Measurements from ENCODE around the gene CSGALNACT2. TPM values are rescaled to one million over a fixed set of nuclear protein-coding genes. Genes with fewer than 3 reads are reported as not detected.
"Not testable (repeated sequence)": the region's sequence is repeated elsewhere in the genome, so short reads cannot be mapped to it uniquely, and the experiment has no call there.

The CSGALNACT2 gene
- total and polyA plus RNA-seq, 2 donors from 2014 or later, result 4.8 to 20.0 TPM

DNA sequence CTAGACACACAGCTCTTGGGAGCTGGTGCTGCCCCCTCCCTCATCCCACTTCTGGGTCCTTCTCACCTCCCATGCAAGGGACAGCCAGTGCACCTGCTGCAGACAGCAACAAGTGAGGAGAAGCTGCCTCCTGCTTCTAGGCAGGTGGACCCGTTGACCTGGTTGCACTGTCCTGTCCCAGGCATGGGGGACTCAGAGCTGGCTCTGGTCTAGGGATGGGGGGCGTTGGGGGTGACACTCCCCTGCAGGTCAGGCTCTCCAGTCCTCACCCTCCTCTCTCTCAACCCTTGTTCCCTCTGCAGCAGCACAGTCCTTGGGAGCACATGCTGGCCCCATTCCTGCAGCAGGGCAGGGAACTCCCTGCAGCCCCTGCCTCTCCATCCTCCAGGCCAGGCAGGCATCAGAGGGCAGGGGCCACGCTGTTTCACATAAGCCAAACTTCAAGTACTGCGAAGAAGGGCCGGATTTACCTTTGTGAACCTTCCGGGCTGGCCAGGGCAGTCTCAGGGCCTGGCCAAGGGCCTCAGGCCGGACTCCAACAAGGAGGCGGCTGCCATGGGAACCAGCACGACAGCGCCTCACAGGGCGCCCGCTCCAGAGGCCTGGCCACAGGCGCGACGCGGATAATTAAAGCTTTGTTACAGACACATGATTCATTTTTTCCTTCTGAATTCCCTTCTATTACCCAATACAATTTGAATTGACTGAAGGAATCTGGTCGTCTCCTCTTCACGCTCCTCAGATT, 80.1 kb downstream of the CSGALNACT2 start:
- Histone ChIP-seq H3K36me3 (ENCODE audit: control insufficient read depth in 2 of 3, insufficient read depth in 3 of 3, low read length in 3 of 3) (no peaks in the 10 kb centered on the region), H3K4me1 (ENCODE audit: control insufficient read depth in 2 of 3, insufficient read depth in 2 of 3, low read depth in 1 of 3, low read length in 3 of 3) (no peaks in the 10 kb centered on the region), H3K9ac (ENCODE audit: low read length in 3 of 3) (no peak overlapping the region), H3K27me3 (ENCODE audit: control insufficient read depth, insufficient read depth, low read length) (no peaks in the 10 kb centered on the region), H3K9me3 (ENCODE audit: control insufficient read depth in 2 of 3, insufficient read depth in 1 of 3, low read length in 3 of 3) (no peaks in the 10 kb centered on the region), H3K4me3 (ENCODE audit: low read length in 3 of 3) (no peak overlapping the region), H3K27ac (ENCODE audit: low read depth in 2 of 2, low read length in 2 of 2) (no peak overlapping the region)
- TF ChIP-seq, protein P1, sequence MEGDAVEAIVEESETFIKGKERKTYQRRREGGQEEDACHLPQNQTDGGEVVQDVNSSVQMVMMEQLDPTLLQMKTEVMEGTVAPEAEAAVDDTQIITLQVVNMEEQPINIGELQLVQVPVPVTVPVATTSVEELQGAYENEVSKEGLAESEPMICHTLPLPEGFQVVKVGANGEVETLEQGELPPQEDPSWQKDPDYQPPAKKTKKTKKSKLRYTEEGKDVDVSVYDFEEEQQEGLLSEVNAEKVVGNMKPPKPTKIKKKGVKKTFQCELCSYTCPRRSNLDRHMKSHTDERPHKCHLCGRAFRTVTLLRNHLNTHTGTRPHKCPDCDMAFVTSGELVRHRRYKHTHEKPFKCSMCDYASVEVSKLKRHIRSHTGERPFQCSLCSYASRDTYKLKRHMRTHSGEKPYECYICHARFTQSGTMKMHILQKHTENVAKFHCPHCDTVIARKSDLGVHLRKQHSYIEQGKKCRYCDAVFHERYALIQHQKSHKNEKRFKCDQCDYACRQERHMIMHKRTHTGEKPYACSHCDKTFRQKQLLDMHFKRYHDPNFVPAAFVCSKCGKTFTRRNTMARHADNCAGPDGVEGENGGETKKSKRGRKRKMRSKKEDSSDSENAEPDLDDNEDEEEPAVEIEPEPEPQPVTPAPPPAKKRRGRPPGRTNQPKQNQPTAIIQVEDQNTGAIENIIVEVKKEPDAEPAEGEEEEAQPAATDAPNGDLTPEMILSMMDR (IDR thresholded peaks at IDR 0.05; ENCODE audit: borderline replicate concordance, extremely low read depth, insufficient read depth), result no peak
- no peak for FAIRE-seq
- intact Hi-C loops (cut with DNase I), result no loop called here
- DNase-seq, result peak in 2 of 5 donors; percentile 28 to 53

DNA sequence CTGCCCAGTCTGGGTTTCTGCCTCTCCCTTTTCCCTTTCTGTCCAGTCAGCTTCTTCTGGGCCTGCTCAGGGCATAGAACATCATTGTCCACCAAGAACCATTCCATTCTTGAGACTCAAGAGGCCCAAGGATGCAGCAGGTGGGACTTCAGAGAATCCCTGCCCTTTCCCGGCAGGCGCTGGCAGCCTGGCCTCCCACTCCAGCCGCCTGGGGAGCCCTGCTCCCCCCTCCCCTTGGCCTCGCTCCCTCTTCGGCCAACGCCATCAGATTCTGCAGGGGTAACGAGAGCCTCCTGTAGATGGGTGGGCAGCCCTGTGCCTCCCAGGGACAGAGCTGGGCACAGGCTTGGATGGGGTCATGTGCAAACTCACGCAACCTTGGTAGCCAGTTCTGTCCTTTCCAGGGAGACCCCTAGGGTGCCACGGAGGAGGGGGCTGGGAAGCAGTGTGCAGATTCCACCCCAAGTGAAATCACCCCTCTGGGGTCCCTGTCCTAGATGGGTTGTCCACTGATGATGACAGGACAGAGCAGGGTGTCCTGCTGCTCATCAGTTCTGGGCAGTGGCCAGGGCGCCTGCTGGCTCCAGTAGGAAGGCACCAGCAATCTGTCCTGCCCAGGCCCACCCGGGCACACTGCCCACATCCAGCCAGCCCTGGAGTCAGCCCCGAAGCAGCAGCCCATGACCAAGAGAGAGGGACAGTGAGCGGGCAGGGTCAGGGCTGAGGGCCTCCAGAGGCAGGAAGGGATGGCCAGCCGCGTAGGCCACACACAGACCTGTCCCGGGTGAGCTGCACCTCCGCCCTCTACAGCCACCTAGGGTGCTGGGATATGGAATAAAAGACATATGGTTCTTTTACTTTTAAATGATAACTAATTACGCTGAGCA, 80.9 kb downstream of the CSGALNACT2 start:
- Histone ChIP-seq H3K27me3 (ENCODE audit: control insufficient read depth, insufficient read depth, low read length) (no peaks in the 10 kb centered on the region), H3K4me3 (ENCODE audit: low read length in 3 of 3) (no peak overlapping the region), H3K4me1 (ENCODE audit: control insufficient read depth in 2 of 3, insufficient read depth in 2 of 3, low read depth in 1 of 3, low read length in 3 of 3) (no peaks in the 10 kb centered on the region), H3K27ac (ENCODE audit: low read depth in 2 of 2, low read length in 2 of 2) (no peak overlapping the region), H3K9me3 (ENCODE audit: control insufficient read depth in 2 of 3, insufficient read depth in 1 of 3, low read length in 3 of 3) (no peaks in the 10 kb centered on the region), H3K36me3 (ENCODE audit: control insufficient read depth in 2 of 3, insufficient read depth in 3 of 3, low read length in 3 of 3) (no peaks in the 10 kb centered on the region), H3K9ac (ENCODE audit: low read length in 3 of 3) (no peak overlapping the region)
- intact Hi-C loops (cut with DNase I), result no loop called here
- TF ChIP-seq, protein P1 (IDR thresholded peaks at IDR 0.05; ENCODE audit: borderline replicate concordance, extremely low read depth, insufficient read depth), result no peak
- FAIRE-seq (no peak), DNase-seq (peak in 2 of 5 donors; percentile 33 to 61)

DNA sequence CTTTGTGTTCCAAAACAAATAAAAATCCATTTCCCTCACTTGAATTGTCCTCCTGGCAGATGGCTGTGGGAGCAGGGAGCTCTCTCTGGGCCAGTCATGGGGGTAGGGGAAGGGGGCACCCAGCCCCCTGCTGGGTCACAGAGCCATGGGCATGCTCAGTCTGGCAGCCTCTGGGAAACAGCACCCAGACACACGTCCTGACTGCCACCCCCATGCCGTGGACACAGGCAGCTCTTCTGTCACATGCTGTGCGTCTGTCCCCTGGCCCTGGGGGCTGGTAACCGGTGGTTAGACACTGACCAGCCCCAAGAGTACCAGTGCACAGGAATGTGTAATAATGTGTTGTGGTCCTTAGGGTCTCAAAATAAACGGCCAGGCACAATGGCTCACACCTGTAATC, 81.6 kb downstream of the CSGALNACT2 start:
- FAIRE-seq (no peak), DNase-seq (peak in 2 of 5 donors; percentile 18 to 66)
- H3K9me3 ChIP-seq (ENCODE audit: control insufficient read depth in 2 of 3, insufficient read depth in 1 of 3, low read length in 3 of 3), result no peaks in the 10 kb centered on the region
- no peak overlapping the region for H3K27ac ChIP-seq (ENCODE audit: low read depth in 2 of 2, low read length in 2 of 2)
- H3K4me1 ChIP-seq (ENCODE audit: control insufficient read depth in 2 of 3, insufficient read depth in 2 of 3, low read depth in 1 of 3, low read length in 3 of 3), result no peaks in the 10 kb centered on the region
- TF ChIP-seq, protein P1 (IDR thresholded peaks at IDR 0.05; ENCODE audit: borderline replicate concordance, extremely low read depth, insufficient read depth), result no peak
- intact Hi-C loops (cut with DNase I), result no loop called here
- no peaks in the 10 kb centered on the region for H3K36me3 ChIP-seq (ENCODE audit: control insufficient read depth in 2 of 3, insufficient read depth in 3 of 3, low read length in 3 of 3)
- no peaks in the 10 kb centered on the region for H3K27me3 ChIP-seq (ENCODE audit: control insufficient read depth, insufficient read depth, low read length)
- H3K9ac ChIP-seq (ENCODE audit: low read length in 3 of 3), result no peak overlapping the region
- no peak overlapping the region for H3K4me3 ChIP-seq (ENCODE audit: low read length in 3 of 3)

DNA sequence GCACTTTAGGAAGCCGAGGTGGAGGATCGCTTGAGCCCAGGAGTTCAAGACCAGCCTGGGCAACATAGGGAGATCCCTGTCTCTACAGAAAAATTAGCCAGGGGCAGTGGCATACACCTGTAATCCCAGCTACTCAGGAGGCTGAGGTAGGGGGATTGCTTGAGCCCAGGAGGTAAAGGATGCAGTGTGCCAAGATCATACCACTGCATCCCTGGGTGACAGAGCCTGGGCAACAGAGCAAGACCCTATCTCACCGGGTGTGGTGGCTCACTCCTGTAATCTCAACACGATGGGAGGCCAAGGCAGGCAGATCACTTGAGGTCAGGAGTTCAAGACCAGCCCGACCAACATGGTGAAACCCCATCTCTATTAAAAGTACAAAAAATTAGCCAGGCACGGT, 82.0 kb downstream of the CSGALNACT2 start:
- DNase-seq, result peak in 1 of 5 donors; percentile 36
- H3K27ac ChIP-seq (ENCODE audit: low read depth in 2 of 2, low read length in 2 of 2); H3K9ac ChIP-seq (ENCODE audit: low read length in 3 of 3); FAIRE-seq; H3K4me1 ChIP-seq (ENCODE audit: control insufficient read depth in 2 of 3, insufficient read depth in 2 of 3, low read depth in 1 of 3, low read length in 3 of 3); intact Hi-C loops (cut with DNase I); H3K9me3 ChIP-seq (ENCODE audit: control insufficient read depth in 2 of 3, insufficient read depth in 1 of 3, low read length in 3 of 3); H3K27me3 ChIP-seq (ENCODE audit: control insufficient read depth, insufficient read depth, low read length); H3K4me3 ChIP-seq (ENCODE audit: low read length in 3 of 3); H3K36me3 ChIP-seq (ENCODE audit: control insufficient read depth in 2 of 3, insufficient read depth in 3 of 3, low read length in 3 of 3): not testable (repeated sequence)

Data from kidney (tissue), 14 donors.